Heart left ventricle (tissue), 13 donors: ENCODE data around the gene AHRR.

Source experiments
- POLR2A ChIP-seq, 2 donors: fragments of 450-650 bp; IDR thresholded peaks; one replicate each; pipeline ENCODE4 v1.6.1; 2017; ENCODE audit warnings: antibody characterized with exemption in 2 of 2, mild to moderate bottlenecking in 2 of 2, moderate library complexity in 2 of 2
- TF ChIP-seq, protein P1 (sequence below), 12 donors: fragments of 200-600 bp; sonication (generic) in 4 of 12; IDR thresholded peaks; one replicate each; pipeline versions ENCODE4 v1.5.0 to v1.8.0; 2018 to 2022; ENCODE audit warnings: antibody characterized with exemption in 12 of 12, mild to moderate bottlenecking in 5 of 12
- donor health status: ischemic (EF 13 %, LVEDD 7.1; RV severe dilation, severe dysfunction).
- donor health status: DM: no; HTN: yes; CAD: no.
- donor health status: DM: no; HTN: no; CAD: no.
- donor health status: ischemic (EF 25% LVEDD 6.9; RV normal size, moderate dysfunction).
- donor health status: ischemic (EF 25% LVEDD 5.7; RV mildly dilated, moderate dysfunction).
- donor health status: ischemic (EF 35%, LVEDD 5.7; RV mildly dilated, moderate dysfunction).
- donor health status: nonischemic (EF 11% LVEDD 7.7; RV severe dilation, severe dysfunction).
- donor health status: DM: yes; HTN: yes; CAD: no.
- donor health status: PGD.
- donor health status: ischemic (EF 29% LVEDD 5.4; RV normal size, mild dysfunction).
- donor health status: nonischemic (EF 23%, LVEDD 6.1; RV moderate dilation, normal function).

DNA sequence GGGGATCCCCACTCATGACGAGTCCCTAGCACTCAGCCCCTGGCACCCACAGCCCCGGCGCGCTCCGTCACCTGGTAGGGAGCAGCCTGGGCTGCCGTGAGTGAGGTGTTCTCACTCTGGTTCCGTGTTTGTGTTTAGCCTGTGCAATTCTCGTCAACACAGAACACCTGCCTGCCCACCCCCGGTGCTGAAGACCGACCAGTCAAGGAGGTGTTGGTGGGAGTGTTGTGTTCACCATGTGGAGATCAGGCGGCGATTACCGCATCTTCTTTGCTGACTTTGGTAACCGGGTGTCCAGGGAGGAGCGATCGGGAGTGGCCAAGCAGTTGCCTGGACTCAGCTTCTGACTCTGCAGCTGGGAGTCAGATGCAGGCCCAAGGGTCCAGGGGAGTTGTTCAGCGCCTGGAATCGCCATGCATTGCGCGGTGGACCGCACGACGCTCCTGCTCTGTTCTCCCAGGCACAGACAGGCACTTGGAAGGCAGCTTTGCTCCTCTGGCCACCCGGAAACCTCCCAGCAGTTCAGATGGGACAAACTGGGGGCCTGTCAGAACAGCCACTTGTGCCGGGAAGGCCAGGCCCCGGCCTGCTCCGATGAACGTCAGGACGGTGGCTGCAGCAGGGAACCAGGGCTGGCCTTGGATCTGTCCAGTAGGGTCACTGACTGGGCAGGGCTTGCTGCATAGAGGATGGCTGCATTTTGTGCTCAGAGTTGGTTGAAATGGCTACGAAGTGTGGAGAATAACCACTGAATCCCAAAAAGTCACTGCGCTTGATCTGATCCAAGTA, 149.6 kb downstream of the AHRR start:
- TF ChIP-seq, protein P1, sequence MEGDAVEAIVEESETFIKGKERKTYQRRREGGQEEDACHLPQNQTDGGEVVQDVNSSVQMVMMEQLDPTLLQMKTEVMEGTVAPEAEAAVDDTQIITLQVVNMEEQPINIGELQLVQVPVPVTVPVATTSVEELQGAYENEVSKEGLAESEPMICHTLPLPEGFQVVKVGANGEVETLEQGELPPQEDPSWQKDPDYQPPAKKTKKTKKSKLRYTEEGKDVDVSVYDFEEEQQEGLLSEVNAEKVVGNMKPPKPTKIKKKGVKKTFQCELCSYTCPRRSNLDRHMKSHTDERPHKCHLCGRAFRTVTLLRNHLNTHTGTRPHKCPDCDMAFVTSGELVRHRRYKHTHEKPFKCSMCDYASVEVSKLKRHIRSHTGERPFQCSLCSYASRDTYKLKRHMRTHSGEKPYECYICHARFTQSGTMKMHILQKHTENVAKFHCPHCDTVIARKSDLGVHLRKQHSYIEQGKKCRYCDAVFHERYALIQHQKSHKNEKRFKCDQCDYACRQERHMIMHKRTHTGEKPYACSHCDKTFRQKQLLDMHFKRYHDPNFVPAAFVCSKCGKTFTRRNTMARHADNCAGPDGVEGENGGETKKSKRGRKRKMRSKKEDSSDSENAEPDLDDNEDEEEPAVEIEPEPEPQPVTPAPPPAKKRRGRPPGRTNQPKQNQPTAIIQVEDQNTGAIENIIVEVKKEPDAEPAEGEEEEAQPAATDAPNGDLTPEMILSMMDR (IDR thresholded peaks at IDR 0.05) = no peak
- no peak for TF ChIP-seq POLR2A (IDR thresholded peaks at IDR 0.05)
